ENCODE measurements around the gene PPP6R2.
A peak's percentile ranks its signal among the peaks of the same experiment; 100 is the strongest.

PPP6R2 gene

GRCh38 chr22:50470491-50470890, 127.4 kb downstream of the PPP6R2 start:
- no peak overlapping the region for H3K18ac ChIP-seq (ENCODE audit: low read length)
- no peak for DNase-seq
- no peak overlapping the region for H3K27ac ChIP-seq (ENCODE audit: low read depth, low read length)
- peaks cover 6% of the 10 kb centered on the region for H3K36me3 ChIP-seq (ENCODE audit: control insufficient read depth, insufficient read depth, low read length)
- no peak overlapping the region for H3K23ac ChIP-seq (ENCODE audit: low read length)
- no peak overlapping the region for H2AK5ac ChIP-seq (ENCODE audit: low read length)
- no peak overlapping the region for H2BK5ac ChIP-seq (ENCODE audit: low read length)
- no peak overlapping the region for H3K4ac ChIP-seq (ENCODE audit: low read depth, low read length)
- WGBS (ENCODE audit: extremely low coverage, insufficient coverage, low lambda C conversion rate), result no CpG with 5 or more reads among the region's 6 CpGs
- no peak overlapping the region for H3K4me2 ChIP-seq (ENCODE audit: low read length)
- peaks cover 56% of the 10 kb centered on the region for H3K79me2 ChIP-seq (ENCODE audit: control insufficient read depth, insufficient read depth, low read length)
- H4K8ac ChIP-seq (ENCODE audit: low read depth, low read length), result no peak overlapping the region
- peaks cover 32% of the 10 kb centered on the region for H3K79me1 ChIP-seq (ENCODE audit: low read length)
- H3K27me3 ChIP-seq (ENCODE audit: insufficient read depth, low read length, poor library complexity), result no peaks in the 10 kb centered on the region
- peaks cover 15% of the 10 kb centered on the region for H3K4me1 ChIP-seq (ENCODE audit: control insufficient read depth, low read depth, low read length)
- no peak overlapping the region for H3K56ac ChIP-seq (ENCODE audit: low read length)
- H3K9ac ChIP-seq (ENCODE audit: low read length), result no peak overlapping the region
- H2BK15ac ChIP-seq (replicated peaks; ENCODE audit: low read depth), result no peak overlapping the region
- H3K4me3 ChIP-seq (ENCODE audit: low read length), result no peak overlapping the region
- no peak overlapping the region for H2BK120ac ChIP-seq (ENCODE audit: low read depth, low read length)
- no peak overlapping the region for H4K5ac ChIP-seq (ENCODE audit: low read length)

GRCh38 chr22:50471197-50471847, 128.2 kb downstream of the PPP6R2 start:
- Histone ChIP-seq H4K5ac (ENCODE audit: low read length) (no peak overlapping the region), H3K27ac (ENCODE audit: low read depth, low read length) (no peak overlapping the region), H4K8ac (ENCODE audit: low read depth, low read length) (no peak overlapping the region), H3K4me2 (ENCODE audit: low read length) (no peak overlapping the region), H3K27me3 (ENCODE audit: insufficient read depth, low read length, poor library complexity) (no peaks in the 10 kb centered on the region), H2AK5ac (ENCODE audit: low read length) (no peak overlapping the region), H3K79me2 (ENCODE audit: control insufficient read depth, insufficient read depth, low read length) (peaks cover 56% of the 10 kb centered on the region), H2BK5ac (ENCODE audit: low read length) (no peak overlapping the region), H3K36me3 (ENCODE audit: control insufficient read depth, insufficient read depth, low read length) (peaks cover 2% of the 10 kb centered on the region), H3K56ac (ENCODE audit: low read length) (no peak overlapping the region), H3K4me1 (ENCODE audit: control insufficient read depth, low read depth, low read length) (peaks cover 15% of the 10 kb centered on the region), H3K79me1 (ENCODE audit: low read length) (peaks cover 32% of the 10 kb centered on the region), H3K23ac (ENCODE audit: low read length) (no peak overlapping the region), H3K4me3 (ENCODE audit: low read length) (no peak overlapping the region), H2BK15ac (replicated peaks; ENCODE audit: low read depth) (no peak overlapping the region), H3K9ac (ENCODE audit: low read length) (no peak overlapping the region), H3K4ac (ENCODE audit: low read depth, low read length) (no peak overlapping the region), H2BK120ac (ENCODE audit: low read depth, low read length) (no peak overlapping the region), H3K18ac (ENCODE audit: low read length) (no peak overlapping the region)
- DNase-seq, result no peak
- no CpG with 5 or more reads among the region's 21 CpGs for WGBS (ENCODE audit: extremely low coverage, insufficient coverage, low lambda C conversion rate)

GRCh38 chr22:50471962-50472361, 128.8 kb downstream of the PPP6R2 start:
- Histone ChIP-seq H2BK5ac (ENCODE audit: low read length) (no peak overlapping the region), H3K23ac (ENCODE audit: low read length) (no peak overlapping the region), H3K4me3 (ENCODE audit: low read length) (no peak overlapping the region), H4K8ac (ENCODE audit: low read depth, low read length) (no peak overlapping the region), H4K5ac (ENCODE audit: low read length) (no peak overlapping the region), H2BK120ac (ENCODE audit: low read depth, low read length) (no peak overlapping the region), H3K36me3 (ENCODE audit: control insufficient read depth, insufficient read depth, low read length) (peaks cover 1% of the 10 kb centered on the region), H3K4ac (ENCODE audit: low read depth, low read length) (no peak overlapping the region), H3K56ac (ENCODE audit: low read length) (peak overlapping the region; percentile 1), H3K79me2 (ENCODE audit: control insufficient read depth, insufficient read depth, low read length) (peaks cover 56% of the 10 kb centered on the region), H3K4me1 (ENCODE audit: control insufficient read depth, low read depth, low read length) (peaks cover 15% of the 10 kb centered on the region), H3K27me3 (ENCODE audit: insufficient read depth, low read length, poor library complexity) (no peaks in the 10 kb centered on the region), H2AK5ac (ENCODE audit: low read length) (no peak overlapping the region), H3K27ac (ENCODE audit: low read depth, low read length) (no peak overlapping the region), H3K18ac (ENCODE audit: low read length) (no peak overlapping the region), H3K79me1 (ENCODE audit: low read length) (peaks cover 32% of the 10 kb centered on the region), H3K9ac (ENCODE audit: low read length) (no peak overlapping the region), H2BK15ac (replicated peaks; ENCODE audit: low read depth) (no peak overlapping the region), H3K4me2 (ENCODE audit: low read length) (no peak overlapping the region)
- DNase-seq, result no peak
- whole genome bisulfite sequencing (ENCODE audit: extremely low coverage, insufficient coverage, low lambda C conversion rate), result no CpG with 5 or more reads among the region's 5 CpGs

GRCh38 chr22:50473088-50473487, 130.0 kb downstream of the PPP6R2 start:
- WGBS (ENCODE audit: extremely low coverage, insufficient coverage, low lambda C conversion rate), result no CpG with 5 or more reads among the region's 6 CpGs
- no peak overlapping the region for H2BK15ac ChIP-seq (replicated peaks; ENCODE audit: low read depth)
- no peak overlapping the region for H3K27ac ChIP-seq (ENCODE audit: low read depth, low read length)
- DNase-seq, result peak; percentile 51
- H2AK5ac ChIP-seq (ENCODE audit: low read length), result no peak overlapping the region
- no peak overlapping the region for H3K4ac ChIP-seq (ENCODE audit: low read depth, low read length)
- no peak overlapping the region for H3K9ac ChIP-seq (ENCODE audit: low read length)
- no peak overlapping the region for H3K4me3 ChIP-seq (ENCODE audit: low read length)
- H3K36me3 ChIP-seq (ENCODE audit: control insufficient read depth, insufficient read depth, low read length), result no peaks in the 10 kb centered on the region
- no peak overlapping the region for H4K8ac ChIP-seq (ENCODE audit: low read depth, low read length)
- H3K79me2 ChIP-seq (ENCODE audit: control insufficient read depth, insufficient read depth, low read length), result peaks cover 53% of the 10 kb centered on the region
- H3K4me1 ChIP-seq (ENCODE audit: control insufficient read depth, low read depth, low read length), result peaks cover 15% of the 10 kb centered on the region
- H2BK120ac ChIP-seq (ENCODE audit: low read depth, low read length), result no peak overlapping the region
- no peak overlapping the region for H3K4me2 ChIP-seq (ENCODE audit: low read length)
- no peak overlapping the region for H4K5ac ChIP-seq (ENCODE audit: low read length)
- H3K18ac ChIP-seq (ENCODE audit: low read length), result no peak overlapping the region
- peaks cover 32% of the 10 kb centered on the region for H3K79me1 ChIP-seq (ENCODE audit: low read length)
- H2BK5ac ChIP-seq (ENCODE audit: low read length), result no peak overlapping the region
- no peak overlapping the region for H3K23ac ChIP-seq (ENCODE audit: low read length)
- H3K27me3 ChIP-seq (ENCODE audit: insufficient read depth, low read length, poor library complexity), result no peaks in the 10 kb centered on the region
- H3K56ac ChIP-seq (ENCODE audit: low read length), result no peak overlapping the region

GRCh38 chr22:50473855-50474671, 130.9 kb downstream of the PPP6R2 start:
- Histone ChIP-seq H2AK5ac (ENCODE audit: low read length) (no peak overlapping the region), H3K27ac (ENCODE audit: low read depth, low read length) (no peak overlapping the region), H3K18ac (ENCODE audit: low read length) (peak overlapping the region; percentile 34), H3K4me3 (ENCODE audit: low read length) (peak overlapping the region; percentile 58), H4K5ac (ENCODE audit: low read length) (no peak overlapping the region), H2BK15ac (replicated peaks; ENCODE audit: low read depth) (no peak overlapping the region), H3K9ac (ENCODE audit: low read length) (peak overlapping the region; percentile 85), H3K4ac (ENCODE audit: low read depth, low read length) (peak overlapping the region; percentile 57), H3K79me2 (ENCODE audit: control insufficient read depth, insufficient read depth, low read length) (peaks cover 43% of the 10 kb centered on the region), H3K4me2 (ENCODE audit: low read length) (peak overlapping the region; percentile 92), H2BK120ac (ENCODE audit: low read depth, low read length) (no peak overlapping the region), H3K27me3 (ENCODE audit: insufficient read depth, low read length, poor library complexity) (no peaks in the 10 kb centered on the region), H3K23ac (ENCODE audit: low read length) (no peak overlapping the region), H3K4me1 (ENCODE audit: control insufficient read depth, low read depth, low read length) (peaks cover 15% of the 10 kb centered on the region), H3K79me1 (ENCODE audit: low read length) (peaks cover 29% of the 10 kb centered on the region), H4K8ac (ENCODE audit: low read depth, low read length) (peak overlapping the region; percentile 31), H3K56ac (ENCODE audit: low read length) (peak overlapping the region; percentile 91), H2BK5ac (ENCODE audit: low read length) (no peak overlapping the region), H3K36me3 (ENCODE audit: control insufficient read depth, insufficient read depth, low read length) (no peaks in the 10 kb centered on the region)
- DNase-seq, result no peak
- no CpG with 5 or more reads among the region's 62 CpGs for WGBS (ENCODE audit: extremely low coverage, insufficient coverage, low lambda C conversion rate)

Data from mesendoderm (in vitro differentiated cells).